Mesenchymal stem cell (in vitro differentiated cells and primary cell): Measurements from ENCODE around the gene TLE5.

Source experiments
- DNase-seq: peaks from one replicate; pipeline ENCODE4 v3.0.0-alpha.2; 2013
- H2AFZ ChIP-seq: one replicate; pipeline ENCODE4 v1.6.1; 2013; ENCODE audit warnings: low read depth, mild to moderate bottlenecking, control low read depth, inconsistent platforms, low read length, moderate library complexity
- H2AK5ac ChIP-seq: 2 replicates; pipeline ENCODE4 v1.6.1; 2013; ENCODE audit warnings: low read length, moderate library complexity, mild to moderate bottlenecking, inconsistent platforms; ENCODE audit not compliant: severe bottlenecking
- H2BK120ac ChIP-seq: one replicate; pipeline ENCODE4 v1.6.1; 2013; ENCODE audit warnings: low read depth, mild to moderate bottlenecking, inconsistent platforms, low read length, moderate library complexity
- H2BK12ac ChIP-seq, 2 experiments: one replicate each; pipeline ENCODE4 v1.6.1; 2013; ENCODE audit warnings: inconsistent platforms in 2 of 2, low read length in 2 of 2, mild to moderate bottlenecking in 2 of 2, moderate library complexity in 2 of 2, control low read depth in 1 of 2
- H2BK15ac ChIP-seq: one replicate; pipeline ENCODE4 v1.6.1; 2013; ENCODE audit warnings: mild to moderate bottlenecking, low read depth, inconsistent platforms; ENCODE audit not compliant: poor library complexity, severe bottlenecking
- H2BK5ac ChIP-seq: 2 replicates; pipeline ENCODE4 v1.6.1; 2013; ENCODE audit warnings: low read depth, mild to moderate bottlenecking, low read length, control low read depth, inconsistent platforms; ENCODE audit not compliant: poor library complexity, severe bottlenecking
- H3K14ac ChIP-seq, 2 experiments: one replicate each; pipeline ENCODE4 v1.6.1; 2013; ENCODE audit warnings: inconsistent platforms in 2 of 2, low read length in 2 of 2, control low read depth in 1 of 2, mild to moderate bottlenecking in 1 of 2, moderate library complexity in 1 of 2
- H3K18ac ChIP-seq, 2 experiments: one replicate each; pipeline ENCODE4 v1.6.1; 2013; ENCODE audit warnings: inconsistent platforms in 2 of 2, low read length in 2 of 2, control low read depth in 1 of 2, low read depth in 1 of 2, mild to moderate bottlenecking in 1 of 2
- H3K23ac ChIP-seq, 2 experiments: one replicate each; pipeline ENCODE4 v1.6.1; 2013; ENCODE audit warnings: inconsistent platforms in 2 of 2, low read length in 2 of 2, mild to moderate bottlenecking in 2 of 2, moderate library complexity in 2 of 2, control low read depth in 1 of 2
- H3K27ac ChIP-seq: 2 replicates; pipeline ENCODE4 v1.5.1; 2013; ENCODE audit warnings: mild to moderate bottlenecking, moderate library complexity, low read length, control low read depth, inconsistent platforms; ENCODE audit not compliant: poor library complexity, severe bottlenecking
- H3K27me3 ChIP-seq, 2 experiments: 2 replicates each; pipeline versions ENCODE4 v1.6.1 to v1.7.0; 2013; ENCODE audit warnings: low read length in 2 of 2, mild to moderate bottlenecking in 2 of 2, moderate library complexity in 2 of 2, control low read depth in 1 of 2, inconsistent platforms in 1 of 2; ENCODE audit not compliant: control insufficient read depth in 1 of 2, insufficient read depth in 1 of 2
- H3K36me3 ChIP-seq, 2 experiments: 2 replicates each; pipeline versions ENCODE4 v1.6.1 to v1.7.0; 2013; ENCODE audit warnings: low read length in 2 of 2, control low read depth in 1 of 2, inconsistent platforms in 1 of 2, low read depth in 1 of 2, mild to moderate bottlenecking in 1 of 2; ENCODE audit not compliant: insufficient read depth in 2 of 2, control insufficient read depth in 1 of 2
- H3K4ac ChIP-seq, 2 experiments: one replicate each; pipeline ENCODE4 v1.6.1; 2013; ENCODE audit warnings: inconsistent platforms in 2 of 2, low read length in 2 of 2, mild to moderate bottlenecking in 2 of 2, moderate library complexity in 2 of 2, control low read depth in 1 of 2, low read depth in 1 of 2
- H3K4me1 ChIP-seq: 2 replicates; pipeline ENCODE4 v1.6.1; 2013; ENCODE audit warnings: low read depth, low read length, control low read depth; ENCODE audit not compliant: control insufficient read depth, insufficient read depth
- H3K4me2 ChIP-seq: 2 replicates; pipeline ENCODE4 v1.6.1; 2013; ENCODE audit warnings: low read length, mild to moderate bottlenecking, inconsistent platforms; ENCODE audit not compliant: poor library complexity, severe bottlenecking
- H3K4me3 ChIP-seq, 2 experiments: 2 replicates each; pipeline versions ENCODE4 v1.5.1 to v1.7.0; 2013; ENCODE audit warnings: low read length in 2 of 2, mild to moderate bottlenecking in 2 of 2, control low read depth in 1 of 2, low read depth in 1 of 2; ENCODE audit not compliant: insufficient read depth in 1 of 2
- H3K79me1 ChIP-seq: replicated peaks from 2 replicates; pipeline ENCODE4 v1.6.1; 2013; ENCODE audit warnings: mild to moderate bottlenecking, control low read depth, low read length, inconsistent platforms; ENCODE audit not compliant: poor library complexity, severe bottlenecking
- H3K9ac ChIP-seq: 2 replicates; pipeline ENCODE4 v1.7.0; 2013; ENCODE audit warnings: mild to moderate bottlenecking, low read length, moderate library complexity
- H3K9me3 ChIP-seq: 2 replicates; pipeline ENCODE4 v1.7.0; 2013; ENCODE audit warnings: mild to moderate bottlenecking, low read length; ENCODE audit not compliant: control insufficient read depth
- H4K8ac ChIP-seq: one replicate; pipeline ENCODE4 v1.6.1; 2013; ENCODE audit warnings: inconsistent platforms, mild to moderate bottlenecking, low read length, moderate library complexity
- H4K91ac ChIP-seq: one replicate; pipeline ENCODE4 v1.6.1; 2013; ENCODE audit warnings: mild to moderate bottlenecking, low read length, inconsistent platforms
- WGBS: methylation state at CpG from one replicate; pipeline ENCODE4 v1.1.7; 2013; ENCODE audit warnings: mixed read lengths; 5-methylcytosine and 5-hydroxymethylcytosine counted together

The TLE5 gene

GRCh38 chr19:3010871-3011270 is 51.4 kb downstream of the TLE5 start:
- 85% methylated on average over 13 of the region's 13 CpGs for WGBS
- H2BK12ac ChIP-seq = no peak overlapping the region
- no peak overlapping the region for H2BK15ac ChIP-seq
- H3K4ac ChIP-seq = no peak overlapping the region
- H4K91ac ChIP-seq = no peak overlapping the region
- H3K4me1 ChIP-seq = peaks cover 3% of the 10 kb centered on the region
- no peak overlapping the region for H2BK120ac ChIP-seq
- no peak overlapping the region for H3K23ac ChIP-seq
- H3K4me3 ChIP-seq = no peak overlapping the region
- H3K9ac ChIP-seq = no peak overlapping the region
- H4K8ac ChIP-seq = no peak overlapping the region
- H3K36me3 ChIP-seq = peaks cover 0 to 3% of the 10 kb centered on the region in 2 experiments
- H3K18ac ChIP-seq = no peak overlapping the region
- H2AK5ac ChIP-seq = no peak overlapping the region
- H2AFZ ChIP-seq = no peak overlapping the region
- H3K79me1 ChIP-seq = no peaks in the 10 kb centered on the region
- H3K27ac ChIP-seq = no peak overlapping the region
- no peak overlapping the region for H3K14ac ChIP-seq
- H3K4me2 ChIP-seq = no peak overlapping the region
- no peaks in the 10 kb centered on the region for H3K9me3 ChIP-seq
- no peak for DNase-seq
- no peak overlapping the region for H2BK5ac ChIP-seq
- H3K27me3 ChIP-seq = peaks cover 8 to 9% of the 10 kb centered on the region in 2 experiments

- Histone ChIP-seq H3K14ac (no peak overlapping the region), H3K79me1 (no peaks in the 10 kb centered on the region), H4K8ac (no peak overlapping the region), H2BK15ac (no peak overlapping the region), H3K4me2 (no peak overlapping the region), H2BK5ac (no peak overlapping the region), H2BK12ac (no peak overlapping the region), H2BK120ac (no peak overlapping the region), H3K9ac (no peak overlapping the region), H3K9me3 (no peaks in the 10 kb centered on the region), H3K27me3 (peaks cover 13 to 21% of the 10 kb centered on the region in 2 experiments), H4K91ac (no peak overlapping the region), H3K4me1 (peaks cover 3% of the 10 kb centered on the region), H3K4me3 (no peak overlapping the region), H3K23ac (no peak overlapping the region), H2AK5ac (no peak overlapping the region), H3K27ac (no peak overlapping the region), H3K18ac (no peak overlapping the region), H3K36me3 (peaks cover 0 to 8% of the 10 kb centered on the region in 2 experiments), H3K4ac (no peak overlapping the region), H2AFZ (no peak overlapping the region)
- WGBS = 84% methylated on average over 6 of the region's 6 CpGs
- no peak for DNase-seq
Measured at GRCh38 chr19:3008994-3009393, 53.3 kb downstream of the TLE5 start.

GRCh38 chr19:3007975-3008374 is 54.3 kb downstream of the TLE5 start:
- Histone ChIP-seq H2AK5ac (no peak overlapping the region), H4K91ac (no peak overlapping the region), H3K23ac (no peak overlapping the region), H2BK120ac (no peak overlapping the region), H3K18ac (no peak overlapping the region), H3K4ac (no peak overlapping the region), H2BK5ac (no peak overlapping the region), H3K27ac (no peak overlapping the region), H3K36me3 (peaks cover 0 to 8% of the 10 kb centered on the region in 2 experiments), H3K79me1 (no peaks in the 10 kb centered on the region), H3K9ac (no peak overlapping the region), H2BK15ac (no peak overlapping the region), H3K4me2 (no peak overlapping the region), H4K8ac (no peak overlapping the region), H3K9me3 (no peaks in the 10 kb centered on the region), H3K4me3 (no peak overlapping the region), H2AFZ (peak overlapping the region; percentile 5), H3K14ac (no peak overlapping the region), H3K4me1 (no peaks in the 10 kb centered on the region), H2BK12ac (no peak overlapping the region), H3K27me3 (peaks cover 13 to 21% of the 10 kb centered on the region in 2 experiments)
- 85% methylated on average over 5 of the region's 9 CpGs for WGBS
- no peak for DNase-seq

GRCh38 chr19:3006075-3006767 is 56.1 kb downstream of the TLE5 start:
- no peak overlapping the region for H3K4me2 ChIP-seq

More at GRCh38 chr19:3006075-3006767, 56.1 kb downstream of the TLE5 start:
- no peak overlapping the region for H4K8ac ChIP-seq
- H3K18ac ChIP-seq = no peak overlapping the region
- H3K23ac ChIP-seq = no peak overlapping the region
- no peak overlapping the region for H2AFZ ChIP-seq
- H3K9me3 ChIP-seq = no peaks in the 10 kb centered on the region
- H3K9ac ChIP-seq = no peak overlapping the region
- H3K4me1 ChIP-seq = no peaks in the 10 kb centered on the region
- H3K14ac ChIP-seq = no peak overlapping the region
- peak overlapping the region in 1 of 2 experiments; percentile 10 for H3K4me3 ChIP-seq
- H2BK5ac ChIP-seq = no peak overlapping the region
- DNase-seq = no peak
- no peak overlapping the region for H2BK120ac ChIP-seq
- no peak overlapping the region for H3K27ac ChIP-seq
- peaks cover 7 to 17% of the 10 kb centered on the region in 2 experiments for H3K27me3 ChIP-seq
- peaks cover 0 to 8% of the 10 kb centered on the region in 2 experiments for H3K36me3 ChIP-seq
- no peaks in the 10 kb centered on the region for H3K79me1 ChIP-seq
- H2BK15ac ChIP-seq = no peak overlapping the region
- no peak overlapping the region for H2BK12ac ChIP-seq
- H3K4ac ChIP-seq = no peak overlapping the region
- WGBS = 81% methylated on average over 37 of the region's 37 CpGs
- no peak overlapping the region for H2AK5ac ChIP-seq
- H4K91ac ChIP-seq = no peak overlapping the region
